MM.1S (cell line): ENCODE measurements around the gene TUBB2B.
"Not testable (repeated sequence)": the region's sequence is repeated elsewhere in the genome, so short reads cannot be mapped to it uniquely, and the experiment has no call there.

ENCODE experiments used
- DNase-seq: peaks from one replicate; pipeline ENCODE4 v3.0.0-alpha.2; 2015
- H2AFZ ChIP-seq: fragments of 300-600 bp; sonication (generic); 2 replicates; pipeline ENCODE4 v1.6.0; 2016; ENCODE audit warnings: antibody characterized with exemption, low read length
- H3F3A ChIP-seq: fragments of 300-600 bp; sonication (generic); 2 replicates; pipeline ENCODE4 v1.6.1; 2016; ENCODE audit warnings: mild to moderate bottlenecking, antibody characterized with exemption, low read length, moderate library complexity, mixed read lengths; ENCODE audit not compliant: insufficient read depth
- H3K27ac ChIP-seq: fragments of 300-600 bp; sonication (generic); 2 replicates; pipeline ENCODE4 v1.5.1; 2016; ENCODE audit warnings: mild to moderate bottlenecking, low read length
- H3K27me3 ChIP-seq: fragments of 300-600 bp; sonication (generic); replicated peaks from 2 replicates; pipeline ENCODE4 v1.6.0; 2016; ENCODE audit warnings: low read length; ENCODE audit not compliant: insufficient read depth
- H3K36me3 ChIP-seq: fragments of 300-600 bp; sonication (generic); replicated peaks from 2 replicates; pipeline ENCODE4 v1.6.1; 2016; ENCODE audit warnings: mild to moderate bottlenecking, low read length, mixed read lengths; ENCODE audit not compliant: insufficient read depth
- H3K4me1 ChIP-seq: fragments of 300-600 bp; sonication (generic); 2 replicates; pipeline ENCODE4 v1.6.1; 2016; ENCODE audit warnings: low read length, mixed read lengths
- H3K4me2 ChIP-seq: fragments of 300-600 bp; sonication (generic); 2 replicates; pipeline ENCODE4 v1.6.0; 2016; ENCODE audit warnings: low read depth, low read length
- H3K4me3 ChIP-seq: fragments of 300-600 bp; sonication (generic); 2 replicates; pipeline ENCODE4 v1.5.1; 2016; ENCODE audit warnings: low read length, mixed read lengths
- H3K79me2 ChIP-seq: fragments of 300-600 bp; sonication (generic); 2 replicates; pipeline ENCODE4 v1.6.1; 2016; ENCODE audit warnings: mixed run types, low read length, mixed read lengths
- H3K9ac ChIP-seq: fragments of 300-600 bp; sonication (generic); 2 replicates; pipeline ENCODE4 v1.6.1; 2016; ENCODE audit warnings: low read length, mixed read lengths
- H3K9me2 ChIP-seq: fragments of 300-600 bp; sonication (generic); replicated peaks from 2 replicates; pipeline ENCODE4 v1.6.1; 2016; ENCODE audit warnings: mild to moderate bottlenecking, low read length, mixed read lengths; ENCODE audit not compliant: insufficient read depth
- H3K9me3 ChIP-seq: fragments of 300-600 bp; sonication (generic); replicated peaks from 2 replicates; pipeline ENCODE4 v1.6.1; 2016; ENCODE audit warnings: mild to moderate bottlenecking, low read length, mixed read lengths; ENCODE audit not compliant: insufficient read depth
- H4K20me1 ChIP-seq: fragments of 300-600 bp; sonication (generic); 2 replicates; pipeline ENCODE4 v1.6.1; 2016; ENCODE audit warnings: mild to moderate bottlenecking, low read length, moderate library complexity, mixed read lengths; ENCODE audit not compliant: insufficient read depth
- CTCF ChIP-seq: fragments of 300-600 bp; sonication (generic); IDR thresholded peaks from 2 replicates; pipeline ENCODE4 v1.5.1; 2016; ENCODE audit warnings: antibody characterized with exemption, low read length, mixed read lengths
- EZH2 ChIP-seq: fragments of 300-600 bp; sonication (generic); optimal IDR thresholded peaks from 2 replicates; pipeline ENCODE3; 2017; ENCODE audit warnings: low read depth, mild to moderate bottlenecking, antibody characterized with exemption, low read length, mixed read lengths
- EZH2phosphoT487 ChIP-seq: fragments of 300-600 bp; sonication (generic); IDR thresholded peaks from 2 replicates; pipeline ENCODE4 v1.6.1; 2018; ENCODE audit warnings: antibody characterized with exemption, low read length

The TUBB2B gene

GRCh38 chr6:3190056-3190455 is 37.4 kb downstream of the TUBB2B start:
- TF ChIP-seq EZH2 (no peak), EZH2phosphoT487 (no peak), CTCF (no peak)
- DNase-seq = no peak
- Histone ChIP-seq H3F3A (no peaks in the 10 kb centered on the region), H2AFZ (no peak overlapping the region), H3K27ac (no peak overlapping the region), H3K4me2 (no peak overlapping the region), H3K4me1 (no peaks in the 10 kb centered on the region), H3K9me2 (no peaks in the 10 kb centered on the region), H3K9me3 (no peaks in the 10 kb centered on the region), H3K9ac (no peak overlapping the region), H3K79me2 (no peaks in the 10 kb centered on the region), H4K20me1 (no peaks in the 10 kb centered on the region), H3K4me3 (no peak overlapping the region), H3K36me3 (no peaks in the 10 kb centered on the region), H3K27me3 (no peaks in the 10 kb centered on the region)

GRCh38 chr6:3189192-3189591 is 38.3 kb downstream of the TUBB2B start:
- not testable (repeated sequence) for H3K79me2 ChIP-seq, H4K20me1 ChIP-seq, DNase-seq, H3K4me1 ChIP-seq, H2AFZ ChIP-seq, H3F3A ChIP-seq, H3K9ac ChIP-seq, H3K9me2 ChIP-seq, H3K27me3 ChIP-seq, H3K4me2 ChIP-seq, H3K9me3 ChIP-seq, H3K27ac ChIP-seq, H3K4me3 ChIP-seq, H3K36me3 ChIP-seq

GRCh38 chr6:3188262-3188661 is 39.2 kb downstream of the TUBB2B start:
- no peaks in the 10 kb centered on the region for H3K9me2 ChIP-seq
- H3K27me3 ChIP-seq = no peaks in the 10 kb centered on the region
- H3K79me2 ChIP-seq = no peaks in the 10 kb centered on the region
- no peak overlapping the region for H3K9ac ChIP-seq
- TF ChIP-seq EZH2 = no peak
- no peak for TF ChIP-seq CTCF
- no peak for TF ChIP-seq EZH2phosphoT487
- no peak overlapping the region for H3K27ac ChIP-seq
- H3K4me2 ChIP-seq = no peak overlapping the region
- H3K4me3 ChIP-seq = no peak overlapping the region
- no peak overlapping the region for H2AFZ ChIP-seq
- H4K20me1 ChIP-seq = no peaks in the 10 kb centered on the region
- no peaks in the 10 kb centered on the region for H3K36me3 ChIP-seq
- H3F3A ChIP-seq = no peaks in the 10 kb centered on the region
- no peaks in the 10 kb centered on the region for H3K9me3 ChIP-seq
- DNase-seq = no peak
- no peaks in the 10 kb centered on the region for H3K4me1 ChIP-seq

GRCh38 chr6:3186974-3187382 is 40.5 kb downstream of the TUBB2B start:
- no peak for DNase-seq
- no peak overlapping the region for H3K9ac ChIP-seq
- no peaks in the 10 kb centered on the region for H3K79me2 ChIP-seq
- H3K27me3 ChIP-seq = no peaks in the 10 kb centered on the region
- no peaks in the 10 kb centered on the region for H4K20me1 ChIP-seq
- H3K9me3 ChIP-seq = no peaks in the 10 kb centered on the region
- TF ChIP-seq EZH2 (no peak), CTCF (no peak), EZH2phosphoT487 (no peak)
- H3F3A ChIP-seq = no peaks in the 10 kb centered on the region
- no peaks in the 10 kb centered on the region for H3K4me1 ChIP-seq
- no peaks in the 10 kb centered on the region for H3K9me2 ChIP-seq
- H3K4me3 ChIP-seq = no peak overlapping the region
- no peak overlapping the region for H3K4me2 ChIP-seq
- H2AFZ ChIP-seq = no peak overlapping the region
- no peaks in the 10 kb centered on the region for H3K36me3 ChIP-seq
- no peak overlapping the region for H3K27ac ChIP-seq
